LHCN-M2 (cell line): ENCODE measurements around the gene HSCB. TPM values are rescaled to one million over a fixed set of nuclear protein-coding genes. Genes with fewer than 3 reads are reported as not detected.
"Not testable (repeated sequence)": the region's sequence is repeated elsewhere in the genome, so short reads cannot be mapped to it uniquely, and the experiment has no call there.

Experiments
- DNase-seq: peaks from one replicate; pipeline ENCODE4 v3.0.0-alpha.2; 2012; ENCODE audit warnings: low read depth
- polyA plus RNA-seq: library from polyadenylated mRNA; unstranded; fragments of >200 nt; gene quantifications from one replicate; pipeline ENCODE4 v1.2.1, GENCODE V29; 2012; ENCODE audit warnings: missing spikeins
- total RNA-seq: library from RNA; depleted of rRNA; stranded (reverse); fragments of >200 nt; gene quantifications from 2 replicates; pipeline ENCODE4 v1.2.3, GENCODE V29; 2014; rRNA removed

The HSCB gene, protein sequence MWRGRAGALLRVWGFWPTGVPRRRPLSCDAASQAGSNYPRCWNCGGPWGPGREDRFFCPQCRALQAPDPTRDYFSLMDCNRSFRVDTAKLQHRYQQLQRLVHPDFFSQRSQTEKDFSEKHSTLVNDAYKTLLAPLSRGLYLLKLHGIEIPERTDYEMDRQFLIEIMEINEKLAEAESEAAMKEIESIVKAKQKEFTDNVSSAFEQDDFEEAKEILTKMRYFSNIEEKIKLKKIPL
- total RNA-seq, result 23.9 and 26.2 TPM in 2 replicates
- 15.0 TPM for polyA plus RNA-seq

GRCh38 chr22:28741785-28742561 is at the start of gene HSCB, which contains the start of gene CHEK2:
TSS of gene HSCB (plus strand) at chr22:28742039. CDS start at chr22:28742096, 57 bp downstream.
TSS of gene CHEK2 (minus strand) at chr22:28741820. CDS start at chr22:28734721, 7,099 bp downstream.
- peak; percentile 99 for DNase-seq

DNA sequence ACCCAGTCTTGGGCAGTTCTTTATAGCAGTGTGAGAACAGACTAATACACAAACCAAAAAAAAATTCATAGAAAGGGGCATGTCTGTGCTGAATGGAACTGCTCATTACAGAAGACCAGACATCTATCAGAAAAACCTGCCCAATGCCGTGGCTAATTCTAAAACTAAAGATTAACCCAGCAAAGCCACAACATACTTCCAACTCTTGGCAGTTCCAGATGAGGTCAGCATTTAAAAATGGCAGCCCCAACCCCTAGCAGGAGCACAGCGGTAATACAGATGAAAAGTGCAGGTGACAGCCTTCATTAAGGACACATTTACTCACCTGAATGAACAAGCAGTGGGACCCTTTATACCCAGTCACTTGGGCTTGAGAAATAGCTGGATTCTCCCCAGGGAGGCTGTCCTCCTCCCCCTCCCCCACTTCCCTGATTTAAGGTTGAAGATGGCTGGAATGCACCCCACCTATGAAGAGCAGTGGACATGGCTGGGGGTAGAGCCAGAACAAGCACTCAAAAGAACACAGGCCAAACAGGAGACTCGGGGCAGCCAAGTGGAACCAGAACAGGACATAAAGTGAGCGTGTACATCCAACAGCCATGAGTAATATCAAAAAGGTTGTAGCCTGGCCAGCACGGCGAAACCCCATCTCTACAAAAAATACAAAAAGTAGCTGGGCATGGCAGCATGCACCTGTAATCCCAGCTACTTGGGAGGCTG is 48.6 kb upstream of the HSCB start:
- DNase-seq, result not testable (repeated sequence)

DNA sequence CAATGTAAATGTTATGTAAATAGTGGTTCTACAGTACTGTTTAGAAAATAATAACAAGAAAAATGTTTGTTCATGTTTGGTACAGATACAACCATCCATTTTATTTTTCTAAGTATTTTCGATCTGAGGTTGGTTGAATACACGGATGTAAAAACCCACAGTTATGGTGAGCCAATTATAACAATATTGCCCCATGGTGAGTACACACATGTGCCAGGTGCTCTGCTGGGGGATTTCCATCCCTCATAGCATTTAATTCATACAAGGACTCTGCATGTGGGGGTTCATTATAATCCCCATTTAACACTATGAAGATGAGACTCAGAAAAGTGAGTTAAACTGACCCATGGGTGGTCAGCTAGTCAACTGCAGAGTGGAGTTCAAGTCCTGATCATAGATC is 38.9 kb upstream of the HSCB start:
- no peak for DNase-seq

DNA sequence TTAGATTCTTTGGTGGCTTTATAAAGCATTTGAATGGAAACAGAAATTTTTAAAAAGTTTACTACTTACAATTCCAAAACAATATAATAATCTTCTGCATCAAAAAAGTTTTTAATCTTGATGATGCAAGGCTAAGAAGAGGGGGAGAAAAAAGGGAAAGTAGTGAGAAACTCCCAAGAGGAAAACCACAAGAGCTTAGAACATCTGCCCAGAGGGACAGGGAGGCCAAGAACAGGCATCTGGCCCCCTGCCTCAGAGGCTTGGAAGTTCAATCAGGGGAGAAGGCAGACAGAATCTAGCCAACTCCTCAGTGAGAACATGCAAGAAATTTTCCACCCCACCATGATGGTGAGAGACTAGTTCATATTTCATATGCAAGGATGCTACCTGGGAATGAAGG is 38.4 kb upstream of the HSCB start:
- no peak for DNase-seq

DNA sequence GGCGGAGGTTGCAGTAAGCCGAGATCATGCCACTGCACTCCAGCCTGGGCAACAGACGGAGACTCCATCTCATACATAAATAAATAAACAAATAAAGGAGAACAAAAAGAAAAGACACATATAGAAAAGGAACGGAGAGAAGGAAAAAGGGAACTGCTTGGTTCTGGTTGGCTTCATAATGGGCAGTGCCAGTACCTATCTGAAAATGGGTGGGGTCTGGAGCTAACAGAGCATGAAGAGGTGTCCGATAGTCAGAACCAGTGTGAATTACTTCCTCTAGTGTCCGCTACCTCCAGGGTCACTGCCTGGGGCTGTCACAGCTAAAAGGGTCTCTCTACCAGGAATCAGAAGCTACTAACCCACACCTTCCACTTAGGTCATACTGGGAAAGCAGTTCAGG is 35.0 kb upstream of the HSCB start:
- no peak for DNase-seq

GRCh38 chr22:28710107-28710506 is 31.7 kb upstream of the HSCB start:
- no peak for DNase-seq

DNA sequence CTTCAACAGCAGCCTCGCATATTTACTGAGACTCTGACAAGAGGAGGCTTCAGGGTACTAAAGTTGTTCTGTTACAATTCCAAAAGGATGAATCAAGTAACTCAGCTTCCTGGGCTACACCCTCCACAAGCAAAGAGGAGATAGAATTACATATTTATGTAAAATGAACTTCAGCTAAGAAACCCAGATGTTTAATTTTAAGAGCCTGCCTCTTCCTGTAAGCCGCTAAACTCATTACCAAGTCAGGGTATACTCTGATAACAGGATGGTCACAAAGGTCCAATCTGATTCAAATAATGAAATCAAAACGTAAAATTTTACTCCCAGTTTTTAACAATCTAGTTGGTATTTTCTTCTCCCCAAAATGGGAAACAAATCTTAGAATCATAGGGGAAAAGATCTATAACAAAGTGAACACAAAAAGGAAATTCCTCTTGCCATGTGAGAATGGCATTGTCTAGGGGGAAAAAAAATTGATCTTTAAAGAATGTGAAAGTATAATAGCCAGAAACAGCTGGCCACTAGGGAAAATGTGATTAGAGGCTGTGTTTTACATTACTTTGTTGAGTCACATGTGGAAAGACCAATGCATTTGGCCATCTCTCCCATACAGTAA is 31.2 kb upstream of the HSCB start:
- peak; percentile 90 for DNase-seq

DNA sequence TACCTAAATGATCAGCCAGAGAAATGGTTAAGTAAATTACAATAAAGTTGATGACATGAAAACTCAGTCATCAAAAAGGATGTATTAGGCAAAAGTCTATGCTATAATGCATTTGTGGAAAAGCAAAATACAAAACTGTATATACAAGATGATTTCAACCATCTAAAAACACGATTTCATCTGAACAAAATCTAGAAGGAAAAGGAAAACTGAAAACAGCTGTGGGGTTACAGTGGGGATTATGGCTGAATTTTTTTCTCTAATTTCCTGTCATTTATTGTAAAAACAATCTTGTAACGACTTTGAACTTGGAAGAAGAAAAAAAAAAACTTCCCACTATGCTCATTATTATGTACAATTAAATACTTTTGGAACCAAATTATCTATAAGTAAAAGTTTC is 30.5 kb upstream of the HSCB start:
- DNase-seq, result no peak

GRCh38 chr22:28711820-28712777 is 29.7 kb upstream of the HSCB start:
- DNase-seq, result peak; percentile 97

GRCh38 chr22:28714043-28714628 is 27.7 kb upstream of the HSCB start:
- peak; percentile 50 for DNase-seq

GRCh38 chr22:28715611-28716010 is 26.2 kb upstream of the HSCB start:
- DNase-seq, result no peak

DNA sequence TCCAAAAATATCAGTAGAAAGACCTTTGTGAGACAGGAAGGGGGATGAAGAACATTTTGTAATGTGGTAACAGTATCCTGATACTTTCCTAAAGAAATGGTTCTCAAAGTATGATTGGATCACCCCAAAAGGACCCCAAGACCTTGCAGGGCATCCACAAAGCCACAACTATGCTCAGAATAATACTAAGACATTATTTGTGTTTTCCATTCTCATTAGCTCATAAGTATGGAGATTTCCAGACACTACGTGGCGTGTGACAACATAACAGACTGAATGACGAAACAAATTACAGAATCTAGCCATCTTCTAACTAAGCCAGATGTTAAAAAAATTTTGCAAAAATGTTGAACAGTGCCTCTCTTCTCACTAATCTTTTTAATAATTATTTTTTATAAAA is 25.2 kb upstream of the HSCB start:
- DNase-seq, result peak; percentile 55

DNA sequence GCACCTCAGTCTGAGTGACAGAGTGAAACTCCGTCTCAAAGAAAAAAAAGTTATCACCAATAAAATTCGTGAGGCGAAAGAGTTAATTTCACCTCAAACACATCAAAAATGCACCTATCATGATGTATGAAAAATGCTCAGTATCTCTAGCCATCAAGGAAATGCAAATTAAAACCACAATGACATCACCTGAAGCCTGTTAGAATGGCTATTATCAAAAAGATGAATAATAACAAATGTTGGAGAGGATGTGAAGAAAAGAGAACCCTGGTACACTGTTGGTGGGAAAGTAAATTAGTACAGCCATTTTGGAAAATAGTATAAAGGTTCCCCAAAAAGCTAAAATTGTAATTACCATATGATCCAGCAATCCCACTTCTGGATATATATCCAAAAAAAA is 23.8 kb upstream of the HSCB start:
- DNase-seq, result no peak

DNA sequence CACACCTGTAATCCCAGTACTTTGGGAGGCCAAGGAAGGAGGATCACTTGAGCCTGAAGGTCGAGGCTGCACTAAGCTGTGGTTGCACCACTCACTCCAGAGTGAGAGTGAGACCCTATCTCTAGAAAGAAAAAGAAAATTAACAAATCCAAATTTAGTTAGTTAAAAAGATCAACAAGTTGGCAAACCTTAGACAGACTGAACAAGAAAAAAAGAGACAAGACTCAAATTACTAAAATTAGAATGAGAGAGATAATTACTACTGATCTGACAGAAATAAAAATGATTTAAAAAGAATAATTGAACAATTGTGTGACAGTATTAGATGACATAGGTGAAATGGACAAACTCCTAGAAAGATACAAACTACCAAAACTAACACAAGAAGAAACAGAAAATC is 13.8 kb upstream of the HSCB start:
- no peak for DNase-seq

- peak; percentile 40 for DNase-seq
These were observed 13.1 kb upstream of the HSCB start for GRCh38 chr22:28728621-28729313.

- no peak for DNase-seq
These were observed 11.7 kb upstream of the HSCB start for GRCh38 chr22:28730179-28730578.

- DNase-seq, result no peak
These were observed 7.4 kb upstream of the HSCB start for GRCh38 chr22:28734393-28734792.

DNA sequence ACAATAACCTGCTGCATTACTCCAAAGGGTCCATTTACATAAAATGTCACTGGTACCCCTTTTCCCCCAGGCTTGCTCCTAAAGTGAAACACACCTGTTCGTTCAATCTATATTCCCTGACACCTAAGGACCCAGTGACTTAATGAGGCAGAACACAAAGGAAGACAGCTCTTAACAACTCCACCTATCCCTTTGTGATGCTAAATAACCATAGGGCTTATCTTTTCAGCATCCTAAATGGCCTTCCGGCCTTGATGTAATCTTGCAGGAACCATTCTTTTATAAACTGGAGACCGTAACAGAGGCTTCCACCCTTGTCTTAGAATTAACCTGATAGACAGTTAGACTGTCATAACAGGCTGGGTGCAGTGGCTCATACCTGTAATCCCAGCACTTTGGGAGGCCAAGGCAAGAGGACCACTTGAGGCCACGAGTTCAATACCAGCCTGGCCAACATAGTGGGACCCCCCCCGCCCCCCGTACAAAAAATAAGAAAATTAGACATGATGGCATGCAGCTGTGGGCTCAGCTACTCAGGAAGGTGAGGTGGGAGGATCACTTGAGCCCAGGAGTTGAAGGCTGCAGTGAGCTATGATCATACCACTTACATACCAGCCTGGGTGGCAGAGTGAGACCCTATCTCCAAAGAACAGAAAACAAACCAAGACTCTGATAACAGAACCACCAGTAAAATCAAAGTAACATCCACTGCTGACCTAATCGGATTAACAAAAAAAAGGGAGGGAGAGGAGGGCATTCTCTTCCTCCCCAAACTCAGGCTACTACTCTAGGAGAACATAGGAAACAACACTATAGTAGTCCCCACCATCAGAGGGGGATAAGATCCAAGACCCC is 5.3 kb upstream of the HSCB start:
- DNase-seq, result no peak

DNA sequence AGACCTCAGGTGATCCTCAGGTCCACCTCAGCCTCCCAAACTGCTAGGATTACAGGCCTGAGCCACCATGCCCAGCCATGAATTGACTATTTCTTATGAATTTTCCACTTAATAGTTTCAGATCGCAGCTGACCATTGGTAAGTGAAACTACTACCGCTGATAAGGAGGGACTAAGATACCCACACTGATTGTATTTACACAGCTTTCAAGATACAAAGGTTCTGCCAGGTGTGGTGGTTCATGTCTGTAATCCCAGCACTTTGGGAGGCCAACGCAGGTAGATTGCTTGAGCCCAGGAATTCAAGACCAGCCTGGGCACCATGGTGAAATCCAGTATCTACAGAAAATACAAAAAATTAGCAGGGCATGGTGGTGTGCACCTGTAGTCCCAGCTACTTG is 4.1 kb upstream of the HSCB start:
- no peak for DNase-seq
